Measurements from ENCODE around the gene SGTA. TPM values are rescaled to one million over a fixed set of nuclear protein-coding genes. Genes with fewer than 3 reads are reported as not detected.

The SGTA gene
- total and polyA plus RNA-seq, 9 of the 15 experiments (the other 6 are each of a cell fraction or from before 2014, with no cell fraction given), result 1.4 to 110 (median 49.9) TPM

DNA sequence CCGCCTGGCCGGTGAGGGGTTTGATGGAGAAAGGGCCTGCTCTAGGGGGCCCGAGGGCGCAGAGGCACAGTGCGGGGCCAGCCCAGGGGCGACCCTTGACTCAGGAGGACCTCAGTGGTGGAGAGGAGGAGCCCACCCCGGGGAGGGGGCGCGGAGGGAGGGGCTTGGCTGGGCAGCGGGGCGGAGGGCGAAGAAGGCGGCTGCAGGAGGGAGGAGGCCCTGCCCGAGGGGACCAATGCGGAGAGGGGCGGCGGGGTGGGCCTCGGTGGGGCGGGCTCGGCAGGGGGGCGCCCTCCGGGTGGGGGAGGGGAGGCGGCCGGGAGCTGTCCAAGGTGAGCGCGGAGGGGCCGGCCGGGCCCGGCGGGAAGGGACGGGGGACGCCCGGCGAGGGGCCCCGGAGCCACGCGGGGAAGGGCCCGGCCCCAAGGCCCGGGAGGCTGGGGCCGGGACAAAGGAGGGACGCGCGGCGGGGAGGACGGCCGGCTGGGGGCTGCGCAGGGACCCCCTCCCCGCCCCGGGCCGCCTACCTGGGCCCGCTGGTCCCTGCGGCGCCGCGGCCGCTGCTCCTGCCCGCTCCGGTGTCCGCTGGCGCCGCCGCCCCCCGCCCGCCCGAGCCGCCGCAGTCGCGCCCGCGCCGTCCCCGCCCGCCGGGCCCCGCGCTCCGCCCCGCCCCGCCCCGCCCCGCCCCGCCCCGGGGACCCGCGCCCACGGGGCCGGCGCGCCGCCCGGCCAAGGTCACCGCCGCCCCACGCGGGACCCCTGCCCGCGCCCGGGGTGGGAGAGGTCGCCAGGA is 62.1 kb downstream of the SGTA start, which contains the start of gene DIRAS1:
DIRAS1 (minus strand) TSS at position 596 of the 793 bp plus-strand sequence. CDS start 3,566 bp downstream, outside the sequence.
- Histone ChIP-seq H3K4me3 (peak within 1 kb of the TSS; percentile 46), H3K9me1 (ENCODE audit: control insufficient read depth, insufficient read depth, low read length) (no peaks in the 10 kb centered on the region), H4K20me1 (replicated peaks; ENCODE audit: control insufficient read depth, insufficient read depth, low read length) (no peaks in the 10 kb centered on the region), H3K27ac (ENCODE audit: extremely low read depth, low read depth, low read length) (peak within 1 kb of the TSS; percentile 64; the same call in 1 of the 3 replicates), H3K36me3 (ENCODE audit: control insufficient read depth, insufficient read depth, low read length) (no peaks in the 10 kb centered on the region), H3K9me3 (replicated peaks; ENCODE audit: control insufficient read depth, insufficient read depth, low read depth, low read length) (0 out of 2 replicates have a peak, but pooled peaks cover under 1% of the 10 kb centered on the region), H2AFZ (ENCODE audit: low read depth, low read length) (peak within 1 kb of the TSS; percentile 63), H3K9ac (ENCODE audit: insufficient read depth in 1 of 2, low read depth in 2 of 2, low read length in 2 of 2) (peak within 1 kb of the TSS; percentile 51 to 90; a peak in 3 of 4 replicates), H3K79me2 (ENCODE audit: control insufficient read depth, insufficient read depth, low read length) (no peaks in the 10 kb centered on the region), H3K27me3 (ENCODE audit: control insufficient read depth in 2 of 2, insufficient read depth in 2 of 2, low read length in 2 of 2) (no peaks in the 10 kb centered on the region), H3K4me2 (ENCODE audit: insufficient read depth, low read length) (peak within 1 kb of the TSS; percentile 55), H3K4me1 (replicated peaks in 1 of 2; ENCODE audit: control insufficient read depth in 2 of 2, insufficient read depth in 2 of 2, low read length in 2 of 2) (peaks cover 17 to 56% of the 10 kb centered on the region in 2 experiments)
- CTCF ChIA-PET (ENCODE audit: low intra/inter-chr PET ratio), result no interaction called here
- POLR2A ChIA-PET, result no interaction called here
- BruUV-seq (replicated peaks), result no TSS peak
- DNase-seq (ENCODE audit: extremely low read depth in 1 of 4, low spot score in 3 of 4), result peak in 3 of 4 experiments; percentile 73 to 89 (median 88)
- FAIRE-seq, result no peak
- in situ Hi-C loops (cut with MboI), result no loop called here
- 0% methylated on average over 4 of the region's 100 CpGs for WGBS (ENCODE audit: insufficient coverage, low coverage, missing lambda C conversion rate)
- intact Hi-C loops (cut with micrococcal nuclease), result no loop called here
- ATAC-seq, result peak; percentile 31
- no peak for TF ChIP-seq ETS2 (tag; IDR thresholded peaks at IDR 0.05; ENCODE audit: borderline replicate concordance, poor library complexity, severe bottlenecking)
- no peak for TF ChIP-seq ZBTB43 (CRISPR knock-in tag; IDR thresholded peaks at IDR 0.05)
- TF ChIP-seq ATF7 (IDR thresholded peaks at IDR 0.05), result no peak
- TF ChIP-seq ZBTB7A (IDR thresholded peaks at IDR 0.05; ENCODE audit: borderline replicate concordance, control insufficient read depth, low read depth, low read length), result peak; percentile 29; the same call in 1 of the 2 replicates
- no peak for TF ChIP-seq PKNOX1 (IDR thresholded peaks at IDR 0.05)
- TF ChIP-seq CTCF (IDR thresholded peaks at IDR 0.05 in 2 of 3, conservative IDR thresholded peaks at IDR 0.05 in 1 of 3; ENCODE audit: insufficient read depth in 2 of 3, low read depth in 1 of 3, low read length in 3 of 3), result no peak

All from K562 (cell line).